ENCODE results near the gene PHF24. TPM values are rescaled to one million over a fixed set of nuclear protein-coding genes. Genes with fewer than 3 reads are reported as not detected.
"Not testable (repeated sequence)": the region's sequence is repeated elsewhere in the genome, so short reads cannot be mapped to it uniquely, and the experiment has no call there.

Gene PHF24
- total and polyA plus RNA-seq, 7 experiments from 2014 or later: not detected

DNA sequence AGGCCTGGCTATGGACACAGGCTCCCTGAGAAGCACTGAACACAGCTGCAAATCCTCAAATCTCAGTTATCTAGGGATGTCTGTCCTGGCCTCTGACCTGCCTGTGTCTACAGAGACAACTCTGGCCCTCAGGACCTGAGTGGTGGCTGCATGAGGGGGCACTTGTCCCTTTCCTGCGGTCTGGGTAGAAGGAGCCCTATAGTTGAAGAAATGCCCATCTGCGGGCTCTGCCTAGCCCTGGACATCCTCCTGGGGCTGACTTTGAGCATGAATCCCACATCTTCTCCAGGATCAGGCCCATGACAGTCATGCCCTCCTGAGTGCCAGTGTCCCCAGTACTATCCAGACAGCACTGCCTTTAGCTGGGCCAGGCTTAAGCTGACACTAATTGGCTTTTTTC, 41.5 kb downstream of the PHF24 start:
- DNase-seq: no peak
- Histone ChIP-seq H3K4me1 (ENCODE audit: control insufficient read depth in 2 of 2, insufficient read depth in 2 of 2, low read length in 2 of 2) (no peaks in the 10 kb centered on the region), H3K4me3 (ENCODE audit: low read length) (no peak overlapping the region), H3K36me3 (ENCODE audit: control insufficient read depth in 2 of 3, insufficient read depth in 3 of 3, low read length in 3 of 3) (peaks cover 0 to 7% (median 0%) of the 10 kb centered on the region in 3 experiments), H3K27ac (ENCODE audit: low read depth, low read length) (no peak overlapping the region), H3K9me3 (ENCODE audit: control insufficient read depth in 2 of 3, low read length in 3 of 3) (no peaks in the 10 kb centered on the region), H3K27me3 (ENCODE audit: control insufficient read depth in 2 of 2, insufficient read depth in 2 of 2, low read length in 2 of 2) (no peaks in the 10 kb centered on the region)
- Mint-ChIP-seq H3K4me1 (peaks cover 0 to 20% (median 0%) of the 10 kb centered on the region in 7 donors), H3K36me3 (peaks cover 0 to 9% (median 4%) of the 10 kb centered on the region in 5 donors), H3K27me3 (no peaks in the 10 kb centered on the region), H3K27ac (no peak overlapping the region), H3K4me3 (no peak overlapping the region), H3K9me3 (no peaks in the 10 kb centered on the region)
- ChIA-PET POLR2A (no interaction called here), CTCF (no interaction called here)
- intact Hi-C loops (cut with micrococcal nuclease): no loop called here
- ATAC-seq: no peak

DNA sequence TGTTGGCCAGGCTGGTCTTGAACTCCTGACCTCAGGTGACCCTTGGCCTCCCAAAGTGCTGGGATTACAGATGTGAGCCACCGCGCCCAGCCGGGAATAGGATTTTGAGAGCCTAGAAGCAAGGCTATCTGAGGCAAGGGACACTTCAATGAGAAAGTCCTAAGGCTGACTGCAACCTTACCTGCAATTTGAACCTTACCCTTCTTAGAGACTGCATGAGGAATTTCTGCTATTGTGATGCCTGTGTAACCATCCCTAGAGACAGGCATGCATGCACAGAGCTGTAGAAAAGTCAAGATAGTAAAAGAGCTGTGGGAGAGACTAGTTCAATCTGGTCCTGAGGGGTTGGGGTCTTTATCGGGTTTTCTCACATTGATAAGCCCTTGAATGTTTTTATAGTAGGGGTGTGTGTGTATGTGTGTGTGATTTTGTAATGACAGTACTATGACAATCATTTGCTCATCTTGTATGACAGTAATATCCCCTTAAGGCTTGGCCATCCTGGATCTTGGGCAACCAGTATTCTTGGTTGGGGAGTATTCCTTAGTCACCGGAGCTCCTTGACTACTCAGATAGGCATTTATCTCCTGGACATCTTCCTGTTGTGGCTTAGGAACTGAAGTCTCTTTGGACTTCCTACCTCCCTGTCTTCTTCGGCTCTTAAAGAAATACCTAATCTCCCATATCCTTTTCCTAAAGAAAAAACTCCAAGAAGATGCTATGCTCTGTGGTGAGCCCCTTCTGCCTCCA, 42.6 kb downstream of the PHF24 start:
- Mint-ChIP-seq H3K4me3 (no peak overlapping the region), H3K27ac (no peak overlapping the region), H3K9me3 (no peaks in the 10 kb centered on the region), H3K27me3 (no peaks in the 10 kb centered on the region), H3K36me3 (peaks cover 0 to 9% (median 4%) of the 10 kb centered on the region in 5 donors), H3K4me1 (peaks cover 0 to 20% (median 0%) of the 10 kb centered on the region in 7 donors)
- H3K9me3 ChIP-seq (ENCODE audit: control insufficient read depth in 2 of 3, low read length in 3 of 3): no peaks in the 10 kb centered on the region
- intact Hi-C loops (cut with micrococcal nuclease): no loop called here
- H3K36me3 ChIP-seq (ENCODE audit: control insufficient read depth in 2 of 3, insufficient read depth in 3 of 3, low read length in 3 of 3): peaks cover 0 to 7% (median 0%) of the 10 kb centered on the region in 3 experiments
- H3K4me1 ChIP-seq (ENCODE audit: control insufficient read depth in 2 of 2, insufficient read depth in 2 of 2, low read length in 2 of 2): no peaks in the 10 kb centered on the region
- ChIA-PET CTCF (no interaction called here), POLR2A (no interaction called here)
- H3K4me3 ChIP-seq (ENCODE audit: low read length): no peak overlapping the region
- DNase-seq (no peak), ATAC-seq (no peak)
- no peak overlapping the region for H3K27ac ChIP-seq (ENCODE audit: low read depth, low read length)
- no peaks in the 10 kb centered on the region for H3K27me3 ChIP-seq (ENCODE audit: control insufficient read depth in 2 of 2, insufficient read depth in 2 of 2, low read length in 2 of 2)

GRCh38 chr9:35001285-35001677, 43.2 kb downstream of the PHF24 start:
- H3K9me3 Mint-ChIP-seq: no peaks in the 10 kb centered on the region
- H3K27me3 ChIP-seq (ENCODE audit: control insufficient read depth in 2 of 2, insufficient read depth in 2 of 2, low read length in 2 of 2): no peaks in the 10 kb centered on the region
- no peak for DNase-seq
- H3K4me1 Mint-ChIP-seq: peaks cover 0 to 20% (median 0%) of the 10 kb centered on the region in 7 donors
- peaks cover 0 to 8% (median 4%) of the 10 kb centered on the region in 5 donors for H3K36me3 Mint-ChIP-seq
- peaks cover 0 to 7% (median 0%) of the 10 kb centered on the region in 3 experiments for H3K36me3 ChIP-seq (ENCODE audit: control insufficient read depth in 2 of 3, insufficient read depth in 3 of 3, low read length in 3 of 3)
- POLR2A ChIA-PET: no interaction called here
- CTCF ChIA-PET: no interaction called here
- H3K27ac Mint-ChIP-seq: no peak overlapping the region
- H3K4me3 Mint-ChIP-seq: no peak overlapping the region
- intact Hi-C loops (cut with micrococcal nuclease): no loop called here
- H3K9me3 ChIP-seq (ENCODE audit: control insufficient read depth in 2 of 3, low read length in 3 of 3): no peaks in the 10 kb centered on the region
- H3K4me3 ChIP-seq (ENCODE audit: low read length): no peak overlapping the region
- H3K27me3 Mint-ChIP-seq: no peaks in the 10 kb centered on the region
- H3K4me1 ChIP-seq (ENCODE audit: control insufficient read depth in 2 of 2, insufficient read depth in 2 of 2, low read length in 2 of 2): no peaks in the 10 kb centered on the region
- H3K27ac ChIP-seq (ENCODE audit: low read depth, low read length): no peak overlapping the region
- no peak for ATAC-seq

GRCh38 chr9:35001803-35002502, 43.9 kb downstream of the PHF24 start:
- intact Hi-C loops (cut with micrococcal nuclease): no loop called here

GRCh38 chr9:35002623-35003022, 44.5 kb downstream of the PHF24 start:
- DNase-seq (no peak), ATAC-seq (no peak)
- no peaks in the 10 kb centered on the region for H3K36me3 Mint-ChIP-seq
- Histone ChIP-seq H3K9me3 (ENCODE audit: control insufficient read depth in 2 of 3, low read length in 3 of 3) (no peaks in the 10 kb centered on the region), H3K4me1 (ENCODE audit: control insufficient read depth in 2 of 2, insufficient read depth in 2 of 2, low read length in 2 of 2) (no peaks in the 10 kb centered on the region), H3K4me3 (ENCODE audit: low read length) (no peak overlapping the region), H3K27me3 (ENCODE audit: control insufficient read depth in 2 of 2, insufficient read depth in 2 of 2, low read length in 2 of 2) (no peaks in the 10 kb centered on the region), H3K36me3 (ENCODE audit: control insufficient read depth in 2 of 3, insufficient read depth in 3 of 3, low read length in 3 of 3) (no peaks in the 10 kb centered on the region), H3K27ac (ENCODE audit: low read depth, low read length) (no peak overlapping the region)
- no peak overlapping the region for H3K4me3 Mint-ChIP-seq
- POLR2A ChIA-PET: interaction anchor here (1.1 kb wide), 1 partner anchor 13 kb away, joined by 3 read pairs; the partner anchor contains the start of gene DNAJB5
- H3K9me3 Mint-ChIP-seq: no peaks in the 10 kb centered on the region
- intact Hi-C loops (cut with micrococcal nuclease): no loop called here
- CTCF ChIA-PET: no interaction called here
- H3K27me3 Mint-ChIP-seq: no peaks in the 10 kb centered on the region
- H3K4me1 Mint-ChIP-seq: peaks cover 0 to 18% (median 0%) of the 10 kb centered on the region in 7 donors
- no peak overlapping the region for H3K27ac Mint-ChIP-seq

More at GRCh38 chr9:35001803-35002502, 43.9 kb downstream of the PHF24 start:
- H3K9me3 Mint-ChIP-seq: no peaks in the 10 kb centered on the region
- no peak overlapping the region for H3K4me3 ChIP-seq (ENCODE audit: low read length)
- ATAC-seq: no peak
- no peaks in the 10 kb centered on the region for H3K9me3 ChIP-seq (ENCODE audit: control insufficient read depth in 2 of 3, low read length in 3 of 3)
- no peak overlapping the region for H3K27ac Mint-ChIP-seq
- H3K36me3 Mint-ChIP-seq: peaks cover 0 to 3% (median 1%) of the 10 kb centered on the region in 5 donors
- H3K27me3 Mint-ChIP-seq: no peaks in the 10 kb centered on the region
- no peak for DNase-seq
- H3K4me1 ChIP-seq (ENCODE audit: control insufficient read depth in 2 of 2, insufficient read depth in 2 of 2, low read length in 2 of 2): no peaks in the 10 kb centered on the region
- H3K27ac ChIP-seq (ENCODE audit: low read depth, low read length): no peak overlapping the region
- no peak overlapping the region for H3K4me3 Mint-ChIP-seq
- ChIA-PET CTCF (no interaction called here), POLR2A (interaction anchor here (0.5 to 1.1 kb wide), 2 partner anchors 12 to 1226 kb away, joined by 3 read pairs; partner anchors contain the start of gene DNAJB5)
- H3K27me3 ChIP-seq (ENCODE audit: control insufficient read depth in 2 of 2, insufficient read depth in 2 of 2, low read length in 2 of 2): no peaks in the 10 kb centered on the region
- H3K36me3 ChIP-seq (ENCODE audit: control insufficient read depth in 2 of 3, insufficient read depth in 3 of 3, low read length in 3 of 3): peaks cover 0 to 5% (median 0%) of the 10 kb centered on the region in 3 experiments
- peaks cover 0 to 19% (median 0%) of the 10 kb centered on the region in 7 donors for H3K4me1 Mint-ChIP-seq

DNA sequence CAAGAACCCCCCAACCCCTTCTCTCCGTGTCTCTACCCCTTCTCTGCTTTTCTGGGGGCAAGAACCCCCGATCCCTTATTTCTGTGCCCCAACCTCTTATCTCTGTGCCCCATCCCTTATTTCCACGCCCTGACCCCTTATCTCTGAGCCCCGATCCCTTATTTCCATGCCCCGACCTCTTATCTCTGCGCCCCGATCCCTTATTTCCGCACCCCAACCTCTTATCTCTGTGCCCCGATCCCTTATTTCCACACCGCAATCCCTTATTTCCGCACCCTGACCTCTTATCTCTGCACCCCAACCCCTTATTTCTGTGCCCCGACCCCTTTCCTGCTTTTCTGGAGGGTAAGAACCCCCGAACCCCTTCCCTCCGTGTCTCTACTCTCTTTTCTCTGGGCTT, 46.2 kb downstream of the PHF24 start:
- H3K4me1 ChIP-seq (ENCODE audit: control insufficient read depth in 2 of 2, insufficient read depth in 2 of 2, low read length in 2 of 2); H3K9me3 Mint-ChIP-seq; DNase-seq; H3K27me3 Mint-ChIP-seq; H3K27ac Mint-ChIP-seq; H3K9me3 ChIP-seq (ENCODE audit: control insufficient read depth in 2 of 3, low read length in 3 of 3); H3K4me3 ChIP-seq (ENCODE audit: low read length); H3K36me3 ChIP-seq (ENCODE audit: control insufficient read depth in 2 of 3, insufficient read depth in 3 of 3, low read length in 3 of 3); ATAC-seq; H3K27ac ChIP-seq (ENCODE audit: low read depth, low read length); POLR2A ChIA-PET; H3K4me3 Mint-ChIP-seq; H3K27me3 ChIP-seq (ENCODE audit: control insufficient read depth in 2 of 2, insufficient read depth in 2 of 2, low read length in 2 of 2); CTCF ChIA-PET; intact Hi-C loops (cut with micrococcal nuclease): not testable (repeated sequence)
- H3K36me3 Mint-ChIP-seq: peaks cover 0 to 10% (median 9%) of the 10 kb centered on the region in 5 donors
- peaks cover 0 to 18% (median 0%) of the 10 kb centered on the region in 7 donors for H3K4me1 Mint-ChIP-seq
